H9 (cell line): Measurements from ENCODE around the gene ABCA4. TPM values are rescaled to one million over a fixed set of nuclear protein-coding genes. Genes with fewer than 3 reads are reported as not detected.

Experiments used
- DNase-seq: peaks from one replicate; pipeline ENCODE4 v3.0.0-alpha.2; 2017
- H2AFZ ChIP-seq: one replicate; pipeline ENCODE4 v1.6.1; 2013; ENCODE audit warnings: mild to moderate bottlenecking, low read length, control low read depth, moderate library complexity
- H2AK5ac ChIP-seq: 2 replicates; pipeline ENCODE4 v1.6.1; 2013; ENCODE audit warnings: low read length, control low read depth, mixed read lengths; ENCODE audit not compliant: insufficient read length
- H2BK120ac ChIP-seq: one replicate; pipeline ENCODE4 v1.6.1; 2013; ENCODE audit warnings: low read depth, mild to moderate bottlenecking, low read length, control low read depth, inconsistent platforms; ENCODE audit not compliant: poor library complexity, severe bottlenecking
- H2BK12ac ChIP-seq: 2 replicates; pipeline ENCODE4 v1.6.1; 2013; ENCODE audit warnings: low read length, control low read depth, mixed read lengths, low read depth; ENCODE audit not compliant: insufficient read length
- H2BK15ac ChIP-seq: 2 replicates; pipeline ENCODE4 v1.6.1; 2013; ENCODE audit warnings: low read depth, low read length, control low read depth
- H2BK20ac ChIP-seq: one replicate; pipeline ENCODE4 v1.6.1; 2013; ENCODE audit warnings: low read depth, mild to moderate bottlenecking, low read length, control low read depth, inconsistent platforms; ENCODE audit not compliant: poor library complexity, severe bottlenecking
- H2BK5ac ChIP-seq: 2 replicates; pipeline ENCODE4 v1.6.1; 2013; ENCODE audit warnings: low read length, control low read depth, mixed read lengths; ENCODE audit not compliant: insufficient read length
- H3K14ac ChIP-seq: 2 replicates; pipeline ENCODE4 v1.6.1; 2013; ENCODE audit warnings: low read length, control low read depth; ENCODE audit not compliant: insufficient read depth
- H3K18ac ChIP-seq: 2 replicates; pipeline ENCODE4 v1.6.1; 2013; ENCODE audit warnings: low read depth, mild to moderate bottlenecking, mixed read lengths, low read length, control low read depth; ENCODE audit not compliant: insufficient read length
- H3K23ac ChIP-seq: 2 replicates; pipeline ENCODE4 v1.6.1; 2013; ENCODE audit warnings: low read length, control low read depth, mixed read lengths, low read depth; ENCODE audit not compliant: insufficient read length
- H3K23me2 ChIP-seq: 2 replicates; pipeline ENCODE4 v1.6.1; 2013; ENCODE audit warnings: low read depth, mild to moderate bottlenecking, mixed read lengths, low read length, control low read depth; ENCODE audit not compliant: insufficient read length, poor library complexity, severe bottlenecking
- H3K27ac ChIP-seq: 2 replicates; pipeline ENCODE4 v1.5.1; 2013; ENCODE audit warnings: low read length, control low read depth, mixed read lengths, low read depth; ENCODE audit not compliant: insufficient read length
- H3K27me3 ChIP-seq: 2 replicates; pipeline ENCODE4 v1.6.1; 2013; ENCODE audit warnings: low read length, control low read depth, inconsistent platforms; ENCODE audit not compliant: insufficient read depth
- H3K4ac ChIP-seq: 2 replicates; pipeline ENCODE4 v1.6.1; 2013; ENCODE audit warnings: low read depth, mild to moderate bottlenecking, control low read depth, inconsistent platforms, low read length, moderate library complexity
- H3K4me1 ChIP-seq: 2 replicates; pipeline ENCODE4 v1.6.1; 2013; ENCODE audit warnings: low read length, control low read depth, inconsistent platforms; ENCODE audit not compliant: insufficient read depth
- H3K4me2 ChIP-seq: 2 replicates; pipeline ENCODE4 v1.6.1; 2013; ENCODE audit warnings: low read length, control low read depth, mixed read lengths; ENCODE audit not compliant: insufficient read length, insufficient read depth
- H3K56ac ChIP-seq: 2 replicates; pipeline ENCODE4 v1.6.1; 2013; ENCODE audit warnings: low read depth, mild to moderate bottlenecking, mixed read lengths, low read length, control low read depth; ENCODE audit not compliant: insufficient read length
- H3K79me1 ChIP-seq: 2 replicates; pipeline ENCODE4 v1.6.1; 2013; ENCODE audit warnings: low read depth, mild to moderate bottlenecking, moderate library complexity, low read length, control low read depth, inconsistent platforms; ENCODE audit not compliant: insufficient read depth, poor library complexity, severe bottlenecking
- H3K79me2 ChIP-seq: 2 replicates; pipeline ENCODE4 v1.6.1; 2013; ENCODE audit warnings: low read length, control low read depth, inconsistent platforms; ENCODE audit not compliant: insufficient read depth
- H3K9ac ChIP-seq: 2 replicates; pipeline ENCODE4 v1.6.1; 2013; ENCODE audit warnings: low read length, control low read depth, mixed read lengths; ENCODE audit not compliant: insufficient read length; ENCODE audit errors: extremely low read depth
- H3K9me3 ChIP-seq: one replicate; pipeline ENCODE4 v1.6.1; 2013; ENCODE audit warnings: low read depth, low read length, inconsistent platforms; ENCODE audit not compliant: control insufficient read depth
- H3T11ph ChIP-seq: one replicate; pipeline ENCODE4 v1.6.1; 2013; ENCODE audit warnings: mild to moderate bottlenecking, low read length, control low read depth, inconsistent platforms
- H4K20me1 ChIP-seq: one replicate; pipeline ENCODE4 v1.6.1; 2013; ENCODE audit not compliant: control insufficient read depth, insufficient read length, insufficient read depth
- H4K5ac ChIP-seq: 2 replicates; pipeline ENCODE4 v1.6.1; 2013; ENCODE audit warnings: low read depth, mild to moderate bottlenecking, mixed read lengths, low read length, control low read depth; ENCODE audit not compliant: insufficient read length
- H4K8ac ChIP-seq: replicated peaks from 2 replicates; pipeline ENCODE4 v1.6.1; 2013; ENCODE audit warnings: low read length, control low read depth, mixed read lengths, low read depth; ENCODE audit not compliant: insufficient read length
- H4K91ac ChIP-seq: 2 replicates; pipeline ENCODE4 v1.6.1; 2013; ENCODE audit warnings: low read depth, mild to moderate bottlenecking, moderate library complexity, mixed read lengths, low read length, control low read depth; ENCODE audit not compliant: insufficient read length
- H3K27ac Mint-ChIP-seq, 3 experiments: 2 replicates in 2 of 3; 3 replicates in 1 of 3; pipeline ENCODE4 v1.8.0; 2020 to 2021; ENCODE audit warnings: mixed read lengths in 3 of 3, mild to moderate bottlenecking in 1 of 3, moderate library complexity in 1 of 3
- H3K27me3 Mint-ChIP-seq: 2 replicates; pipeline ENCODE4 v1.8.0; 2021; ENCODE audit warnings: low read depth, mild to moderate bottlenecking, moderate library complexity, mixed read lengths
- H3K36me3 Mint-ChIP-seq, 3 experiments: 2 replicates in 2 of 3; 3 replicates in 1 of 3; pipeline ENCODE4 v1.8.0; 2020 to 2021; ENCODE audit warnings: low read depth in 3 of 3, mixed read lengths in 3 of 3; ENCODE audit not compliant: insufficient read depth in 1 of 3
- H3K4me1 Mint-ChIP-seq, 2 experiments: 2 replicates each; pipeline ENCODE4 v1.8.0; 2020; ENCODE audit warnings: mixed read lengths in 2 of 2
- H3K4me3 Mint-ChIP-seq, 2 experiments: 2 replicates in 1 of 2; 3 replicates in 1 of 2; pipeline ENCODE4 v1.8.0; 2020 to 2021; ENCODE audit warnings: mild to moderate bottlenecking in 2 of 2, mixed read lengths in 2 of 2, moderate library complexity in 1 of 2
- H3K9me3 Mint-ChIP-seq, 2 experiments: 2 replicates in 1 of 2; 3 replicates in 1 of 2; pipeline ENCODE4 v1.8.0; 2020; ENCODE audit warnings: mild to moderate bottlenecking in 2 of 2, mixed read lengths in 2 of 2, moderate library complexity in 1 of 2
- WGBS: extraction: QIAGEN DNeasy Blood & Tissue Kit; methylation state at CpG from one replicate; pipeline ENCODE4 v1.1.7; 2013; ENCODE audit warnings: missing lambda C conversion rate, low lambda C conversion rate, mixed read lengths; ENCODE audit not compliant: insufficient read length; ENCODE audit errors: extremely low coverage; 5-methylcytosine and 5-hydroxymethylcytosine counted together
- total RNA-seq: library from RNA; stranded (reverse); gene quantifications from 2 replicates; pipeline ENCODE4 v1.2.1, GENCODE V29; 2021
- TF ChIP-seq, protein P1 (sequence below): fragments of 200-600 bp; sonication (generic); conservative IDR thresholded peaks from 3 replicates; pipeline ENCODE4 v1.8.0; 2021; ENCODE audit warnings: antibody characterized with exemption, mild to moderate bottlenecking

Gene ABCA4
- total RNA-seq, 1 experiment from 2014 or later: not detected

DNA sequence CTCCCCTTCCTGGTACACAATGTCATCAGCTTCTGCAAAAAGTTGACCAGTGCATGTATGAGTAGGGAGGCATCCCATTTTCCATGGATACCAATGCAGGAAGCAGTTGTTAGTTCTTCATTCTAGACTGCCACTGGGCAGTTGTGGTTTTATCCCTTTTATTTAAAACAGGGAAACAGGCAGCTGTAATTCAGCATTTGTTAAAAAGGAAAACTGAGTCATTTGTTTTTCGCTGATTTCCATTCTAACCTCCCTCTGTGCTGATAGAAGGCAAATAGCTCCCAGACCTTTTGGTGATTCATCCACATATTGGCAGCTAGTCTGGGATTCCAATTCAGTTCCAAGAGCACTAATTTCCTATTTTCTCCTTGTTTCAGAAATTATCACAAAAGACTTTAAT lies 21.1 kb upstream of the ABCA4 start:
- H2BK5ac ChIP-seq: no peak overlapping the region
- H3K79me1 ChIP-seq: no peaks in the 10 kb centered on the region
- H3K4me3 Mint-ChIP-seq: no peak overlapping the region
- no peak overlapping the region for H4K91ac ChIP-seq
- no peak overlapping the region for H2BK120ac ChIP-seq
- no peak overlapping the region for H2BK15ac ChIP-seq
- H3K23me2 ChIP-seq: no peaks in the 10 kb centered on the region
- no peaks in the 10 kb centered on the region for H3K79me2 ChIP-seq
- no peak overlapping the region for H3K27ac Mint-ChIP-seq
- peaks cover 2% of the 10 kb centered on the region for H3K27me3 Mint-ChIP-seq
- no peak overlapping the region for H3K9ac ChIP-seq
- peaks cover 6 to 10% of the 10 kb centered on the region in 2 experiments for H3K4me1 Mint-ChIP-seq
- no peak overlapping the region for H3K56ac ChIP-seq
- H3K4me1 ChIP-seq: no peaks in the 10 kb centered on the region
- no peak overlapping the region for H3K4ac ChIP-seq
- no peaks in the 10 kb centered on the region for H4K20me1 ChIP-seq
- H3K27me3 ChIP-seq: no peaks in the 10 kb centered on the region
- H3K9me3 Mint-ChIP-seq: peaks cover 4 to 5% of the 10 kb centered on the region in 2 experiments; a peak in 2 of 5 replicates
- no peak overlapping the region for H2AFZ ChIP-seq
- no peak overlapping the region for H4K5ac ChIP-seq
- H3K9me3 ChIP-seq: no peaks in the 10 kb centered on the region
- TF ChIP-seq, protein P1, sequence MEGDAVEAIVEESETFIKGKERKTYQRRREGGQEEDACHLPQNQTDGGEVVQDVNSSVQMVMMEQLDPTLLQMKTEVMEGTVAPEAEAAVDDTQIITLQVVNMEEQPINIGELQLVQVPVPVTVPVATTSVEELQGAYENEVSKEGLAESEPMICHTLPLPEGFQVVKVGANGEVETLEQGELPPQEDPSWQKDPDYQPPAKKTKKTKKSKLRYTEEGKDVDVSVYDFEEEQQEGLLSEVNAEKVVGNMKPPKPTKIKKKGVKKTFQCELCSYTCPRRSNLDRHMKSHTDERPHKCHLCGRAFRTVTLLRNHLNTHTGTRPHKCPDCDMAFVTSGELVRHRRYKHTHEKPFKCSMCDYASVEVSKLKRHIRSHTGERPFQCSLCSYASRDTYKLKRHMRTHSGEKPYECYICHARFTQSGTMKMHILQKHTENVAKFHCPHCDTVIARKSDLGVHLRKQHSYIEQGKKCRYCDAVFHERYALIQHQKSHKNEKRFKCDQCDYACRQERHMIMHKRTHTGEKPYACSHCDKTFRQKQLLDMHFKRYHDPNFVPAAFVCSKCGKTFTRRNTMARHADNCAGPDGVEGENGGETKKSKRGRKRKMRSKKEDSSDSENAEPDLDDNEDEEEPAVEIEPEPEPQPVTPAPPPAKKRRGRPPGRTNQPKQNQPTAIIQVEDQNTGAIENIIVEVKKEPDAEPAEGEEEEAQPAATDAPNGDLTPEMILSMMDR: no peak
- no peak overlapping the region for H2BK12ac ChIP-seq
- H3K36me3 Mint-ChIP-seq: no peaks in the 10 kb centered on the region
- no peak overlapping the region for H3K18ac ChIP-seq
- H3K4me2 ChIP-seq: no peak overlapping the region
- H2AK5ac ChIP-seq: no peak overlapping the region
- no CpG with 5 or more reads among the region's 1 CpG for WGBS
- H3K23ac ChIP-seq: no peak overlapping the region
- no peak for DNase-seq
- no peak overlapping the region for H4K8ac ChIP-seq
- no peak overlapping the region for H2BK20ac ChIP-seq
- no peak overlapping the region for H3K14ac ChIP-seq
- H3K27ac ChIP-seq: no peak overlapping the region
- H3T11ph ChIP-seq: no peak overlapping the region
